Stomach (tissue), 9 donors: ENCODE measurements around the gene CFAP57. TPM values are rescaled to one million over a fixed set of nuclear protein-coding genes. Genes with fewer than 3 reads are reported as not detected.

Source experiments
- DNase-seq, 2 donors: peaks; one replicate each; pipeline versions ENCODE4 v3.0.0 to v3.0.0-alpha.2; 2013 to 2019
- H3K27ac ChIP-seq, 5 donors: fragments of 200-600 bp in 4 of 5; sonication (generic) in 4 of 5; one replicate each; pipeline ENCODE4 v1.5.1; 2013 to 2019; ENCODE audit warnings: mild to moderate bottlenecking in 1 of 5, moderate library complexity in 1 of 5
- H3K27me3 ChIP-seq, 3 donors: fragments of 200-600 bp; sonication (generic); one replicate each; pipeline ENCODE4 v1.5.1; 2017 to 2019; ENCODE audit warnings: mixed run types in 1 of 3
- H3K36me3 ChIP-seq, 4 donors: fragments of 200-600 bp; sonication (generic); 1 replicate in 3 of 4; 2 replicates in 1 of 4; pipeline ENCODE4 v1.5.1; 2016 to 2019
- H3K4me1 ChIP-seq, 4 donors: fragments of 200-600 bp; sonication (generic); one replicate each; pipeline ENCODE4 v1.5.1; 2016 to 2019
- H3K4me3 ChIP-seq, 4 donors: fragments of 200-600 bp; sonication (generic) in 3 of 4; one replicate each; pipeline ENCODE4 v1.5.1; 2016 to 2019; ENCODE audit warnings: mild to moderate bottlenecking in 1 of 4
- H3K9me3 ChIP-seq, 4 donors: fragments of 200-600 bp; sonication (generic); one replicate each; pipeline ENCODE4 v1.5.1; 2016 to 2019
- CTCF ChIP-seq, 7 experiments: fragments of 450-650 bp in 4 of 7; fragments of 200-600 bp in 3 of 7; sonication (generic) in 3 of 7; IDR thresholded peaks; one replicate each; pipeline ENCODE4 v1.5.1; 2016 to 2019; ENCODE audit warnings: antibody characterized with exemption in 7 of 7, control low read depth in 2 of 7, mild to moderate bottlenecking in 1 of 7
- EP300 ChIP-seq: sonication (generic); formaldehyde crosslinking; IDR thresholded peaks from one replicate; pipeline ENCODE4 v1.6.1; 2017; ENCODE audit warnings: antibody characterized with exemption
- POLR2A ChIP-seq, 4 donors: fragments of 450-650 bp; IDR thresholded peaks; one replicate each; pipeline ENCODE4 v1.6.1; 2016; ENCODE audit warnings: antibody characterized with exemption in 4 of 4, control low read depth in 2 of 4, mild to moderate bottlenecking in 1 of 4, moderate library complexity in 1 of 4
- POLR2AphosphoS5 ChIP-seq, 3 donors: sonication (generic); formaldehyde crosslinking; IDR thresholded peaks; one replicate each; pipeline ENCODE4 v1.6.1; 2016; ENCODE audit warnings: antibody characterized with exemption in 3 of 3
- WGBS, 5 donors: extraction: QIAGEN DNeasy Blood & Tissue Kit in 3 of 5; methylation state at CpG; one replicate each; pipeline versions ENCODE4 v1.1.5 to v1.1.7; 2013 to 2018; 5-methylcytosine and 5-hydroxymethylcytosine counted together
- intact Hi-C: fragments of 100-400 bp; cut with DNase I; formaldehyde crosslinking; loops from one replicate; pipeline ENCODE4 v1.15.1; 2023; ENCODE audit warnings: low total_unique reads
- polyA plus RNA-seq, 3 donors: library from polyadenylated mRNA; stranded (reverse); fragments of 200-250 nt; gene quantifications; one replicate each; pipeline ENCODE4 v1.2.3, GENCODE V29; 2013
- total RNA-seq, 5 donors: library from RNA; depleted of rRNA; stranded (reverse); fragments of >200 nt; gene quantifications; one replicate each; pipeline versions ENCODE4 v1.1.0 to v1.2.3, GENCODE V29; 2014 to 2016
- donor health status: healthy with polysubstance abuse.
- donor health status: Bipolar disorder and iron deficiency.
- donor health status: healthy.

CFAP57 gene
- total and polyA plus RNA-seq, 8 donors, result 0.08 to 1.4 (median 0.15) TPM; not detected in 3

GRCh38 chr1:43222879-43223278 lies 50.7 kb downstream of the CFAP57 start:
- no peak for DNase-seq
- no peaks in the 10 kb centered on the region for H3K9me3 ChIP-seq
- no peaks in the 10 kb centered on the region for H3K27me3 ChIP-seq
- no peak overlapping the region for H3K4me3 ChIP-seq
- H3K27ac ChIP-seq, result no peak overlapping the region
- no peak for TF ChIP-seq EP300
- TF ChIP-seq CTCF (IDR thresholded peaks at IDR 0.05), result no peak
- TF ChIP-seq POLR2A (IDR thresholded peaks at IDR 0.05), result no peak
- TF ChIP-seq POLR2AphosphoS5 (IDR thresholded peaks at IDR 0.05), result no peak
- intact Hi-C loops, result loop anchor here (10.0 kb wide), 1 partner anchor 192 kb away; no protein-coding TSS in a partner anchor
- H3K4me1 ChIP-seq, result peaks cover 0 to 9% (median 3%) of the 10 kb centered on the region in 4 donors
- no peaks in the 10 kb centered on the region for H3K36me3 ChIP-seq
- WGBS, 5 donors, result 70 to 81% (median 71%) methylated on average over 8 to 9 of the region's 9 CpGs

- no peak for TF ChIP-seq POLR2AphosphoS5 (IDR thresholded peaks at IDR 0.05)
- Histone ChIP-seq H3K4me3 (no peak overlapping the region), H3K27ac (no peak overlapping the region), H3K4me1 (peaks cover 1 to 22% (median 10%) of the 10 kb centered on the region in 4 donors), H3K27me3 (no peaks in the 10 kb centered on the region), H3K36me3 (no peaks in the 10 kb centered on the region), H3K9me3 (no peaks in the 10 kb centered on the region)
- intact Hi-C loops, result loop anchor here (10.0 kb wide), 1 partner anchor 190 kb away; no protein-coding TSS in a partner anchor
- 44 to 65% (median 53%) methylated on average over 3 of the region's 3 CpGs for WGBS, 5 donors
- no peak for DNase-seq
These were observed 53.0 kb downstream of the CFAP57 start for GRCh38 chr1:43225168-43225567.

- no peaks in the 10 kb centered on the region for H3K27me3 ChIP-seq
- no peak overlapping the region for H3K4me3 ChIP-seq
- peak; percentile 90 to 93 for DNase-seq
- 12 to 17% (median 14%) methylated on average over 8 to 10 of the region's 10 CpGs for WGBS, 5 donors
- H3K4me1 ChIP-seq, result peaks cover 7 to 41% (median 24%) of the 10 kb centered on the region in 4 donors
- TF ChIP-seq EP300 (no peak), POLR2AphosphoS5 (IDR thresholded peaks at IDR 0.05) (peak in 1 of 3 donors; percentile 70), POLR2A (IDR thresholded peaks at IDR 0.05) (no peak), CTCF (IDR thresholded peaks at IDR 0.05) (peak in 6 of 7 experiments; percentile 57 to 97 (median 90))
- intact Hi-C loops, result loop anchor here (10.0 kb wide), 1 partner anchor 188 kb away; no protein-coding TSS in a partner anchor
- H3K27ac ChIP-seq, result peak overlapping the region in 1 of 5 donors; percentile 42
- no peaks in the 10 kb centered on the region for H3K9me3 ChIP-seq
- H3K36me3 ChIP-seq, result no peaks in the 10 kb centered on the region
These were observed 55.1 kb downstream of the CFAP57 start for GRCh38 chr1:43227143-43227764.

- TF ChIP-seq POLR2A (IDR thresholded peaks at IDR 0.05) (no peak), POLR2AphosphoS5 (IDR thresholded peaks at IDR 0.05) (no peak), CTCF (IDR thresholded peaks at IDR 0.05) (no peak), EP300 (no peak)
- no peaks in the 10 kb centered on the region for H3K36me3 ChIP-seq
- peaks cover 27 to 56% (median 38%) of the 10 kb centered on the region in 4 donors for H3K4me1 ChIP-seq
- intact Hi-C loops, result loop anchor here (10.0 kb wide), 1 partner anchor 185 kb away; no protein-coding TSS in a partner anchor
- no peak overlapping the region for H3K4me3 ChIP-seq
- no peaks in the 10 kb centered on the region for H3K9me3 ChIP-seq
- no peaks in the 10 kb centered on the region for H3K27me3 ChIP-seq
- WGBS, 5 donors, result 68 to 75% (median 74%) methylated on average over 6 of the region's 6 CpGs
- no peak for DNase-seq
- H3K27ac ChIP-seq, result peak overlapping the region; percentile 7 to 69 (median 50)
These were observed 58.0 kb downstream of the CFAP57 start for GRCh38 chr1:43229826-43230780.
